ENCODE data around the gene COL6A5. TPM values are rescaled to one million over a fixed set of nuclear protein-coding genes. Genes with fewer than 3 reads are reported as not detected.

COL6A5 gene
- total RNA-seq, 4 donors from 2014 or later: 1.7 TPM; not detected in 3

- no peak overlapping the region for H3K4me3 ChIP-seq
- intact Hi-C loops (cut with DNase I; ENCODE audit: low total_unique reads): no loop called here
- H3K27ac ChIP-seq: peak overlapping the region; percentile 46 to 53
- peak; percentile 46 to 62 for DNase-seq
- H3K4me1 ChIP-seq: no peaks in the 10 kb centered on the region
- TF ChIP-seq POLR2A (IDR thresholded peaks at IDR 0.05): no peak
- no peak for TF ChIP-seq CTCF (IDR thresholded peaks at IDR 0.05)
- H3K9me3 ChIP-seq: no peaks in the 10 kb centered on the region
- no peaks in the 10 kb centered on the region for H3K27me3 ChIP-seq
- H3K36me3 ChIP-seq: no peaks in the 10 kb centered on the region
Measured at GRCh38 chr3:130316169-130316568, 29.3 kb upstream of the COL6A5 start.

DNA sequence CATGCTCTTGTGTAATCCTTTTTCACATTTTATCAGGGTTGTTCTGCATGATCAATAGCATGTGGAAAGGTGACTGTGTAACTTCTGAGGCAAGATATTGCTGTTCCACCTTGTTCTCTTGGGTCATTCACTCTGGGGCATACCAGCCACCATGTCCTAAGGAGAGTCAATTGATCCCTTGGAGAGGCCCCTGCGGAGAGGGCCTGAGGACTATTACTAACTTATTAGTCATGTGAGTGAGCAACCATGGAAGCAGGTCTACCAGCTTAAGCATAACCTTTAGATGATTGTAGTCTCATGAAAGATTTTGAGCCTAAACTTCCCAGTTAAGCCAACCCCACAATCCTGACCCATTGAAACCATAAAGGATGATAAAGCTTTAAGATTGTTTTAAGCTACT lies 22.0 kb upstream of the COL6A5 start:
- intact Hi-C loops (cut with DNase I; ENCODE audit: low total_unique reads): no loop called here
- TF ChIP-seq CTCF (IDR thresholded peaks at IDR 0.05) (no peak), POLR2A (IDR thresholded peaks at IDR 0.05) (no peak)

DNA sequence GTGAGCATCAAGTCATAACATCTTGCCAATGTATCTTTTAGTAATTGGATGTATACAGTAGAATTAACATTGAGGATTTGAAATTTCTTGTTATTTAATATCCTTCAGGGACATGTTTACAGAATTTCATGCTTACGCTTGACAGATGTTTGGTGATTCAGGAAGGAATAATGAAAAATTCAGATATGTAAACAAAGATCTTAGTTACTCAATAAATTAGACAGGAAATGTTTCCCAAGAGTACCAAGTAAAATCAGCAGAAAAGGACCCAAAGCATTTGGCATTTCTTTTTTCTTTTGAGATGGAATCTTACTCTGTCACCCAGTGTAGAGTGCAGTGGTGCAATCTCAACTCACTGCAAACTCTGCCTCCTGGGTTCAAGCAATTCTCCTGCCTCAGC lies 4.7 kb upstream of the COL6A5 start:
- no peaks in the 10 kb centered on the region for H3K9me3 ChIP-seq
- H3K27ac ChIP-seq: no peak overlapping the region
- H3K4me3 ChIP-seq: no peak overlapping the region
- no peaks in the 10 kb centered on the region for H3K27me3 ChIP-seq
- no peaks in the 10 kb centered on the region for H3K4me1 ChIP-seq
- intact Hi-C loops (cut with DNase I; ENCODE audit: low total_unique reads): no loop called here
- TF ChIP-seq CTCF (IDR thresholded peaks at IDR 0.05): no peak
- no peak for DNase-seq
- H3K36me3 ChIP-seq: no peaks in the 10 kb centered on the region

More for the DNA sequence above, 22.0 kb upstream of the COL6A5 start:
- H3K4me3 ChIP-seq: no peak overlapping the region
- no peaks in the 10 kb centered on the region for H3K4me1 ChIP-seq
- no peak for DNase-seq
- no peaks in the 10 kb centered on the region for H3K27me3 ChIP-seq
- H3K36me3 ChIP-seq: no peaks in the 10 kb centered on the region
- no peak overlapping the region for H3K27ac ChIP-seq
- no peaks in the 10 kb centered on the region for H3K9me3 ChIP-seq

- no peak for DNase-seq
- intact Hi-C loops (cut with DNase I; ENCODE audit: low total_unique reads): no loop called here
- Histone ChIP-seq H3K4me1 (no peaks in the 10 kb centered on the region), H3K9me3 (no peaks in the 10 kb centered on the region), H3K4me3 (no peak overlapping the region), H3K27me3 (no peaks in the 10 kb centered on the region), H3K36me3 (no peaks in the 10 kb centered on the region), H3K27ac (no peak overlapping the region)
- no peak for TF ChIP-seq CTCF (IDR thresholded peaks at IDR 0.05)
- TF ChIP-seq POLR2A (IDR thresholded peaks at IDR 0.05): no peak
Measured at GRCh38 chr3:130341388-130341787, 4.1 kb upstream of the COL6A5 start.

GRCh38 chr3:130341882-130342281 lies 3.6 kb upstream of the COL6A5 start:
- no peak for DNase-seq
- no peaks in the 10 kb centered on the region for H3K27me3 ChIP-seq
- H3K4me1 ChIP-seq: no peaks in the 10 kb centered on the region
- TF ChIP-seq POLR2A (IDR thresholded peaks at IDR 0.05) (no peak), CTCF (IDR thresholded peaks at IDR 0.05) (no peak)
- no peak overlapping the region for H3K27ac ChIP-seq
- H3K9me3 ChIP-seq: no peaks in the 10 kb centered on the region
- H3K36me3 ChIP-seq: no peaks in the 10 kb centered on the region
- intact Hi-C loops (cut with DNase I; ENCODE audit: low total_unique reads): no loop called here
- no peak overlapping the region for H3K4me3 ChIP-seq
